ENCODE data around the gene RTBDN.

Gene RTBDN

DNA sequence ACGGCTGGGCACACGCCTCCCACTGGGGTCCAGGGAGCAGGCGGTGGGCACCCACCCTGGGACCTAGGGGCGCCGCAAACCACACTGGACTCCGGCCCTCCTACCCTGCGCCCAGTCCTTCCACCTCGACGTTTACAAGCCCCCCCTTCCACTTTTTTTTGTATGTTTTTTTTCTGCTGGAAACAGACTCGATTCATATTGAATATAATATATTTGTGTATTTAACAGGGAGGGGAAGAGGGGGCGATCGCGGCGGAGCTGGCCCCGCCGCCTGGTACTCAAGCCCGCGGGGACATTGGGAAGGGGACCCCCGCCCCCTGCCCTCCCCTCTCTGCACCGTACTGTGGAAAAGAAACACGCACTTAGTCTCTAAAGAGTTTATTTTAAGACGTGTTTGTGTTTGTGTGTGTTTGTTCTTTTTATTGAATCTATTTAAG lies 41.5 kb downstream of the RTBDN start:
- peak overlapping the region; percentile 86 to 96 for H3K4me3 ChIP-seq
- peaks cover 0 to 44% (median 35%) of the 10 kb centered on the region in 4 donors for H3K4me1 ChIP-seq
- intact Hi-C loops (cut with DNase I; ENCODE audit: low total_unique reads): loop anchor here (2.0 to 10.0 kb wide), 2 partner anchors 14 to 1052 kb away; no protein-coding TSS in a partner anchor
- H3K27ac ChIP-seq: peak overlapping the region; percentile 98 to 99
- no peak for DNase-seq
- H3K36me3 ChIP-seq: peaks cover 0 to 13% (median 9%) of the 10 kb centered on the region in 3 donors
- TF ChIP-seq, protein P1, sequence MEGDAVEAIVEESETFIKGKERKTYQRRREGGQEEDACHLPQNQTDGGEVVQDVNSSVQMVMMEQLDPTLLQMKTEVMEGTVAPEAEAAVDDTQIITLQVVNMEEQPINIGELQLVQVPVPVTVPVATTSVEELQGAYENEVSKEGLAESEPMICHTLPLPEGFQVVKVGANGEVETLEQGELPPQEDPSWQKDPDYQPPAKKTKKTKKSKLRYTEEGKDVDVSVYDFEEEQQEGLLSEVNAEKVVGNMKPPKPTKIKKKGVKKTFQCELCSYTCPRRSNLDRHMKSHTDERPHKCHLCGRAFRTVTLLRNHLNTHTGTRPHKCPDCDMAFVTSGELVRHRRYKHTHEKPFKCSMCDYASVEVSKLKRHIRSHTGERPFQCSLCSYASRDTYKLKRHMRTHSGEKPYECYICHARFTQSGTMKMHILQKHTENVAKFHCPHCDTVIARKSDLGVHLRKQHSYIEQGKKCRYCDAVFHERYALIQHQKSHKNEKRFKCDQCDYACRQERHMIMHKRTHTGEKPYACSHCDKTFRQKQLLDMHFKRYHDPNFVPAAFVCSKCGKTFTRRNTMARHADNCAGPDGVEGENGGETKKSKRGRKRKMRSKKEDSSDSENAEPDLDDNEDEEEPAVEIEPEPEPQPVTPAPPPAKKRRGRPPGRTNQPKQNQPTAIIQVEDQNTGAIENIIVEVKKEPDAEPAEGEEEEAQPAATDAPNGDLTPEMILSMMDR (IDR thresholded peaks at IDR 0.05): no peak
- H3K9me3 ChIP-seq: no peaks in the 10 kb centered on the region
- H3K27me3 ChIP-seq: no peaks in the 10 kb centered on the region

DNA sequence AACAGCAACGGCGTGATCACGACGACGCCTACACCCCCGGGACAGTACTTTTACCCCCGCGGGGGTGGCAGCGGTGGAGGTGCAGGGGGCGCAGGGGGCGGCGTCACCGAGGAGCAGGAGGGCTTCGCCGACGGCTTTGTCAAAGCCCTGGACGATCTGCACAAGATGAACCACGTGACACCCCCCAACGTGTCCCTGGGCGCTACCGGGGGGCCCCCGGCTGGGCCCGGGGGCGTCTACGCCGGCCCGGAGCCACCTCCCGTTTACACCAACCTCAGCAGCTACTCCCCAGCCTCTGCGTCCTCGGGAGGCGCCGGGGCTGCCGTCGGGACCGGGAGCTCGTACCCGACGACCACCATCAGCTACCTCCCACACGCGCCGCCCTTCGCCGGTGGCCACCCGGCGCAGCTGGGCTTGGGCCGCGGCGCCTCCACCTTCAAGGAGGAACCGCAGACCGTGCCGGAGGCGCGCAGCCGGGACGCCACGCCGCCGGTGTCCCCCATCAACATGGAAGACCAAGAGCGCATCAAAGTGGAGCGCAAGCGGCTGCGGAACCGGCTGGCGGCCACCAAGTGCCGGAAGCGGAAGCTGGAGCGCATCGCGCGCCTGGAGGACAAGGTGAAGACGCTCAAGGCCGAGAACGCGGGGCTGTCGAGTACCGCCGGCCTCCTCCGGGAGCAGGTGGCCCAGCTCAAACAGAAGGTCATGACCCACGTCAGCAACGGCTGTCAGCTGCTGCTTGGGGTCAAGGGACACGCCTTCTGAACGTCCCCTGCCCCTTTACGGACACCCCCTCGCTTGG lies 42.1 kb downstream of the RTBDN start:
- peak in 1 of 2 donors; percentile 82 for DNase-seq
- intact Hi-C loops (cut with DNase I; ENCODE audit: low total_unique reads): loop anchor here (2.0 to 10.0 kb wide), 2 partner anchors 13 to 1053 kb away; no protein-coding TSS in a partner anchor
- Histone ChIP-seq H3K4me1 (peaks cover 0 to 50% (median 41%) of the 10 kb centered on the region in 4 donors), H3K36me3 (peaks cover 0 to 13% (median 9%) of the 10 kb centered on the region in 3 donors), H3K9me3 (no peaks in the 10 kb centered on the region), H3K27me3 (no peaks in the 10 kb centered on the region), H3K4me3 (peak overlapping the region; percentile 86 to 96), H3K27ac (peak overlapping the region; percentile 98 to 99)
- TF ChIP-seq, protein P1 (IDR thresholded peaks at IDR 0.05): no peak

DNA sequence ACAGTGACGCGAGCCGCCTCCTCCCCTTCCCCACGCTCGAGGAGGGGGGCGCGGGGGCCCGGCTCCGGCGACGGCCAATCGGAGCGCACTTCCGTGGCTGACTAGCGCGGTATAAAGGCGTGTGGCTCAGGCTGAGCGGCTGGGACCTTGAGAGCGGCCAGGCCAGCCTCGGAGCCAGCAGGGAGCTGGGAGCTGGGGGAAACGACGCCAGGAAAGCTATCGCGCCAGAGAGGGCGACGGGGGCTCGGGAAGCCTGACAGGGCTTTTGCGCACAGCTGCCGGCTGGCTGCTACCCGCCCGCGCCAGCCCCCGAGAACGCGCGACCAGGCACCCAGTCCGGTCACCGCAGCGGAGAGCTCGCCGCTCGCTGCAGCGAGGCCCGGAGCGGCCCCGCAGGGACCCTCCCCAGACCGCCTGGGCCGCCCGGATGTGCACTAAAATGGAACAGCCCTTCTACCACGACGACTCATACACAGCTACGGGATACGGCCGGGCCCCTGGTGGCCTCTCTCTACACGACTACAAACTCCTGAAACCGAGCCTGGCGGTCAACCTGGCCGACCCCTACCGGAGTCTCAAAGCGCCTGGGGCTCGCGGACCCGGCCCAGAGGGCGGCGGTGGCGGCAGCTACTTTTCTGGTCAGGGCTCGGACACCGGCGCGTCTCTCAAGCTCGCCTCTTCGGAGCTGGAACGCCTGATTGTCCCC lies 42.9 kb downstream of the RTBDN start, which contains the start of gene JUNB:
Gene JUNB (plus strand): TSS at position 142 of the 706 bp plus-strand sequence. CDS start 286 bp downstream, at position 428.
- H3K27me3 ChIP-seq: no peaks in the 10 kb centered on the region
- peak; percentile 95 to 99 for DNase-seq
- intact Hi-C loops (cut with DNase I; ENCODE audit: low total_unique reads): loop anchor here (2.0 to 10.0 kb wide), 2 partner anchors 13 to 1053 kb away; no protein-coding TSS in a partner anchor
- peaks cover 0 to 58% (median 48%) of the 10 kb centered on the region in 4 donors for H3K4me1 ChIP-seq
- no peaks in the 10 kb centered on the region for H3K9me3 ChIP-seq
- H3K36me3 ChIP-seq: peaks cover 0 to 13% (median 9%) of the 10 kb centered on the region in 3 donors
- TF ChIP-seq, protein P1 (IDR thresholded peaks at IDR 0.05): peak in 1 of 2 experiments; percentile 26
- H3K4me3 ChIP-seq: peak within 1 kb of the TSS; percentile 86 to 96
- peak within 1 kb of the TSS; percentile 98 to 99 for H3K27ac ChIP-seq

DNA sequence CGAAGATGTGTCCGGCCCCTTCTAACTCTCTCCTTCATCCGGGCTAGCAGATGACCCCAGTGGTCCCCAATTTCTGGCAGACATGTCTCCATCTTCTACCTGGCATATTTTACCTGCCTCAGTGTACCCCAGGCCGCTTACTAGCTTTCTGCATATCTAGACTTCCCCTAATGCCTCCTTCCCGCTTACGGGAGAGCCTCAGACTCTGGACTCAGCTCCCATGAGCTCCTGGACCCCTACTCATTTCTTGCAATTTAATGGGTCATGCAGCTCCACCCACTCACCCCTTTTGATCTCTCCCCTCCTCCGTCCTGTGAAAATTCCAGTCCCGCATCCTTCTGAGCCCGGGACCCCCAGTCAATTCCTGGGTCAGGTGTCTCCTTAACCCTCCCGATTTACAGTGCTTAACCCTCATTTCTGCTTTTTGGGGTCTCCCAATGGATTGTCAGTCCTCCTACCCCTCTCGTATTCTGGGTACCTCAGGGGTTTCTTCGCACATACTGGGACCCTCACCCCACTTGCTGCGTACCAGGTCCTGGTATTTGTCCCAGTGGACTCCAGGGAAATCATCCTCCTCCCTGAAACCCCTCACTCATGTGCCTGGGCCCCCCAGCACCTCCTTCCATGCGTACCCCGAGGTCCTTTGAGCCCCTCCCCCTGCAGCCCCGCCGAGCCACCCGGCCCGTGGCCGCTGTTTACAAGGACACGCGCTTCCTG lies 43.6 kb downstream of the RTBDN start:
- intact Hi-C loops (cut with DNase I; ENCODE audit: low total_unique reads): loop anchor here (10.0 kb wide), 1 partner anchor 1054 kb away; no protein-coding TSS in a partner anchor
- no peak for DNase-seq
- peak overlapping the region; percentile 86 to 96 for H3K4me3 ChIP-seq

More for the DNA sequence above, 43.6 kb downstream of the RTBDN start:
- H3K27ac ChIP-seq: peak overlapping the region; percentile 98 to 99
- no peaks in the 10 kb centered on the region for H3K27me3 ChIP-seq
- TF ChIP-seq, protein P1 (IDR thresholded peaks at IDR 0.05): no peak
- H3K4me1 ChIP-seq: peaks cover 0 to 58% (median 48%) of the 10 kb centered on the region in 4 donors
- H3K36me3 ChIP-seq: peaks cover 0 to 13% (median 9%) of the 10 kb centered on the region in 3 donors
- no peaks in the 10 kb centered on the region for H3K9me3 ChIP-seq

Measured in tibial artery (tissue), 4 donors.